HepG2 (cell line): Measurements from ENCODE around the gene TBX6. TPM values are rescaled to one million over a fixed set of nuclear protein-coding genes. Genes with fewer than 3 reads are reported as not detected.

ENCODE experiments used
- CEBPB ChIP-seq: IDR thresholded peaks from 2 replicates; pipeline ENCODE4 v1.6.1; 2011; ENCODE audit warnings: low read depth, low read length, improper control_type of control experiment, borderline replicate concordance
- CHCHD3 ChIP-seq: sonication (generic); formaldehyde crosslinking; IDR thresholded peaks from 2 replicates; pipeline ENCODE4 v1.8.0; 2022; ENCODE audit warnings: mild to moderate bottlenecking, missing genetic modification reagents, moderate library complexity
- HNRNPK ChIP-seq: fragments of 200-400 bp; formaldehyde crosslinking; IDR thresholded peaks from 2 replicates; pipeline ENCODE4 v1.6.1; 2018; ENCODE audit warnings: low read length, low read depth, moderate library complexity, mild to moderate bottlenecking; ENCODE audit not compliant: poor library complexity, severe bottlenecking
- NFE2L2 ChIP-seq: fragments of 150-350 bp; IDR thresholded peaks from 2 replicates; pipeline ENCODE4 v1.6.1; 2014; ENCODE audit warnings: low read length
- SOX13 ChIP-seq, 3 experiments: fragments of 450-650 bp in 1 of 3; sonication (generic) in 1 of 3; formaldehyde crosslinking in 1 of 3; IDR thresholded peaks in 2 of 3; conservative IDR thresholded peaks in 1 of 3; 2 replicates each; pipeline versions ENCODE4 v1.5.0 to v1.6.1; 2016 to 2020; ENCODE audit warnings: antibody characterized with exemption in 1 of 3, mild to moderate bottlenecking in 1 of 3, missing compliant biosample characterization in 1 of 3, missing genetic modification reagents in 1 of 3, moderate library complexity in 1 of 3
- ZNF12 ChIP-seq: sonication (generic); formaldehyde crosslinking; IDR thresholded peaks from 2 replicates; pipeline ENCODE4 v1.5.0; 2020; ENCODE audit warnings: missing genetic modification reagents
- ZNF616 ChIP-seq: sonication (generic); formaldehyde crosslinking; IDR thresholded peaks from 2 replicates; pipeline ENCODE4 v1.5.0; 2020; ENCODE audit warnings: low read depth, mild to moderate bottlenecking, missing genetic modification reagents
- polyA plus RNA-seq, 8 experiments: library from polyadenylated mRNA; depleted of rRNA in 3 of 8; stranded (reverse) in 7 of 8; unstranded in 1 of 8; fragments of >200 nt; fragmentation: Illumina TruSeq in 4 of 8; extraction: Trizol in 4 of 8; gene quantifications; 2 replicates each; pipeline versions ENCODE4 v1.2.1 to v1.2.3, GENCODE V29; 2011 to 2016; ENCODE audit warnings: low read depth in 4 of 8, missing spikeins in 1 of 8, mixed read lengths in 1 of 8; ENCODE audit not compliant: insufficient read depth in 1 of 8
- total RNA-seq, 5 experiments: library from RNA; depleted of rRNA; stranded (reverse); fragments of >200 nt; fragmentation: Illumina TruSeq; extraction: Trizol; gene quantifications; 2 replicates each; pipeline ENCODE4 v1.2.3, GENCODE V29; 2016; ENCODE audit warnings: low read depth in 1 of 5
- TF ChIP-seq, protein P1 (sequence below): sonication (generic); formaldehyde crosslinking; IDR thresholded peaks from 2 replicates; pipeline ENCODE4 v1.4.0; 2020; ENCODE audit warnings: mild to moderate bottlenecking, missing genetic modification reagents
- TF ChIP-seq, protein P2 (sequence below): sonication (generic); formaldehyde crosslinking; IDR thresholded peaks from 2 replicates; pipeline ENCODE4 v1.4.0; 2020; ENCODE audit warnings: mild to moderate bottlenecking, missing genetic modification reagents
- TF ChIP-seq, protein P3 (sequence below): sonication (generic); formaldehyde crosslinking; IDR thresholded peaks from 2 replicates; pipeline ENCODE4 v1.8.1; 2023; ENCODE audit warnings: missing genetic modification reagents, mild to moderate bottlenecking, borderline replicate concordance
- TF ChIP-seq, protein P4 (sequence below): sonication (generic); formaldehyde crosslinking; IDR thresholded peaks from 2 replicates; pipeline ENCODE4 v1.5.1; 2020; ENCODE audit warnings: missing genetic modification reagents, mild to moderate bottlenecking, borderline replicate concordance
- TF ChIP-seq, protein P5 (sequence below): IDR thresholded peaks from 2 replicates; pipeline ENCODE4 v1.6.1; 2016

The TBX6 gene
- total and polyA plus RNA-seq, 2 of the 13 experiments (the other 11 are each of a cell fraction or from before 2014, with no cell fraction given): 0.24 to 0.42 TPM

DNA sequence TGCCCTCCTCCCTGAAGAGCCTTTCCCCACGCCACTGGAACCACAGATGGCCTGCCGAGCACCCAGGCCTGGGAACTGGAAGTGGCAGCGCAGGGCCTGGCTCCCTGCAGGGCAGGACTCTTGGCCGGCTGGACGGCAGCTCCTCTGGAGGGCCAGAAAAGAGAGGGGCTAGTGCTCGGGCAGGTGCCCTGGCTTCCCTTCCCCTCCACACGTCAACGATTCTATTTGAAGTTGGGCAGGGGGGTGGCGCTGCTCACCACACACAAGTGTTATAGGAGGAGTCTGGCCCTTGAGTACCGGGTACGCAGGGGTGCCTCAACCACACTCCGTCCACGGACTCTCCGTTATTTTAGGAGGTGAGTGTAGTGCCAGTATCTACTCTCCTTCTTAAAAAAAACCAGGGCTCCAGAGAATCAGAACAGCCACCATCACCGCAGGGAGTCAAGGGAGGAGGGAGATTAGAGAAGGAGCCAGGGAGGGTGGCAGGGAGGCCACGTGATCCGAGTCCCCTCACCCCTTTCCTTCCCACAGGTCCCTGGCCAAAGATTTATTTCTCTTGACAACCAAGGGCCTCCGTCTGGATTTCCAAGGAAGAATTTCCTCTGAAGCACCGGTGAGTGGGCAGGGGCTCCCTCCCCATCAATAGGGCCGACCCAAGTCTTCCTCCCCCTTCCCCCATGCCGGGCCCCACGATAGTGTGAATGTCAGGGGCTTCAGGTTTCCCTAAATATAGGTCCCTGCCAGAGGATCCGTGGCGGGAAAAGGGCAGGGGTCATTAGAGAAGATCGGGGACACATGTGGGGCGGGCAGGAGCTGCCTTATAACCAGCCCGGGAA is 27.6 kb downstream of the TBX6 start (continued):
- TF ChIP-seq, protein P1, sequence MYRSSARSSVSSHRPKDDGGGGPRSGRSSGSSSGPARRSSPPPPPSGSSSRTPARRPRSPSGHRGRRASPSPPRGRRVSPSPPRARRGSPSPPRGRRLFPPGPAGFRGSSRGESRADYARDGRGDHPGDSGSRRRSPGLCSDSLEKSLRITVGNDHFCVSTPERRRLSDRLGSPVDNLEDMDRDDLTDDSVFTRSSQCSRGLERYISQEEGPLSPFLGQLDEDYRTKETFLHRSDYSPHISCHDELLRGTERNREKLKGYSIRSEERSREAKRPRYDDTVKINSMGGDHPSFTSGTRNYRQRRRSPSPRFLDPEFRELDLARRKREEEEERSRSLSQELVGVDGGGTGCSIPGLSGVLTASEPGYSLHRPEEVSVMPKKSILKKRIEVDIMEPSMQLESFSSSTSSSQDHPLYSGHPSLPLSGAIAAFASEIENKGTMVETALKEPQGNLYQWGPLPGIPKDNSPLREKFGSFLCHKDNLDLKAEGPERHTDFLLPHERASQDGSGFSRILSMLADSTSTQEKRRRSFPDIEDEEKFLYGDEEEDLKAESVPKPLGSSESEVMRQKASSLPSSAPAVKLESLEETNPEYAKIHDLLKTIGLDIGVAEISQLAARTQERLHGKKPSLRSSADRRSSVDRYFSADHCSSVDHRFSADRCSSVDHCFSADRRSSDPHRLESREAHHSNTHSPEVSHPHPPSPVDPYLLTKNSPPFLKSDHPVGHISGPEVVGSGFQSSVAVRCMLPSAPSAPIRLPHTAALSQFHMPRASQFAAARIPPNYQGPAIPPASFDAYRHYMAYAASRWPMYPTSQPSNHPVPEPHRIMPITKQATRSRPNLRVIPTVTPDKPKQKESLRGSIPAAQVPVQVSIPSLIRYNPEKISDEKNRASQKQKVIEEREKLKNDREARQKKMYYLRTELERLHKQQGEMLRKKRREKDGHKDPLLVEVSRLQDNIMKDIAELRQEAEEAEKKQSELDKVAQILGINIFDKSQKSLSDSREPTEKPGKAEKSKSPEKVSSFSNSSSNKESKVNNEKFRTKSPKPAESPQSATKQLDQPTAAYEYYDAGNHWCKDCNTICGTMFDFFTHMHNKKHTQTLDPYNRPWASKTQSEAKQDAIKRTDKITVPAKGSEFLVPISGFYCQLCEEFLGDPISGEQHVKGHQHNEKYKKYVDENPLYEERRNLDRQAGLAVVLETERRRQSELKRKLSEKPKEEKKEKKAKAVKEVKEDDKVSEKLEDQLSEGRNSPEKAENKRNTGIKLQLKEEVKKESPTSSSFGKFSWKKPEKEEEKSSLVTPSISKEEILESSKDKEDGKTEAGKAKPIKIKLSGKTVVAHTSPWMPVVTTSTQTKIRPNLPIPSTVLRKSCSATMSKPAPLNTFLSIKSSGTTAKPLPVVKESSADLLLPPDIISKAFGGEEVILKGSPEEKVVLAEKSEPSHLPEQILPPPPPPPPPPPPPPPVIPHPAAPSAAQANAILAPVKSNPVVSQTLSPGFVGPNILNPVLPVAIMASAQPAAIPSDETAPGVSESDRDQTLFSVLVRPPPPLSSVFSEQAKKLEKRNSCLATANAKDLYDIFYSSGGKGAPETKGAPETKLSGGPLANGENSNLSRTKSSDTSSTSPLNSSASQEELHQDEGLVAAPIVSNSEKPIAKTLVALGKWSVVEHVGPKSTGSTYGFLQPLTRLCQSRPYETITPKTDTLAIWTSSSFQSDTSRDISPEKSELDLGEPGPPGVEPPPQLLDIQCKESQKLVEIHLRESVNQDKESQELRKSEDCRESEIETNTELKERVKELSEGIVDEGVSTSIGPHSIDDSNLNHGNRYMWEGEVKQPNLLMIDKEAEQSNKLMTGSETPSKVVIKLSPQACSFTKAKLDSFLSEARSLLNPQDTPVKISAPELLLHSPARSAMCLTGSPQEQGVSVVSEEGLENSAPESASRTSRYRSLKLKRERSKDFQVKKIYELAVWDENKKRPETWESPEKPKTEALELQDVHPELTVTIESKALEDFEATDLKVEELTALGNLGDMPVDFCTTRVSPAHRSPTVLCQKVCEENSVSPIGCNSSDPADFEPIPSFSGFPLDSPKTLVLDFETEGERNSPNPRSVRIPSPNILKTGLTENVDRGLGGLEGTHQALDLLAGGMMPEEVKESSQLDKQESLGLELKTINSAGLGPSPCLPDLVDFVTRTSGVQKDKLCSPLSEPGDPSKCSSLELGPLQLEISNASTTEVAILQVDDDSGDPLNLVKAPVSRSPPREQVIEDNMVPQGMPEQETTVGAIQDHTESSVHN (CRISPR knock-in tag): no peak
- peak; percentile 73 for TF ChIP-seq HNRNPK
- TF ChIP-seq, protein P2, sequence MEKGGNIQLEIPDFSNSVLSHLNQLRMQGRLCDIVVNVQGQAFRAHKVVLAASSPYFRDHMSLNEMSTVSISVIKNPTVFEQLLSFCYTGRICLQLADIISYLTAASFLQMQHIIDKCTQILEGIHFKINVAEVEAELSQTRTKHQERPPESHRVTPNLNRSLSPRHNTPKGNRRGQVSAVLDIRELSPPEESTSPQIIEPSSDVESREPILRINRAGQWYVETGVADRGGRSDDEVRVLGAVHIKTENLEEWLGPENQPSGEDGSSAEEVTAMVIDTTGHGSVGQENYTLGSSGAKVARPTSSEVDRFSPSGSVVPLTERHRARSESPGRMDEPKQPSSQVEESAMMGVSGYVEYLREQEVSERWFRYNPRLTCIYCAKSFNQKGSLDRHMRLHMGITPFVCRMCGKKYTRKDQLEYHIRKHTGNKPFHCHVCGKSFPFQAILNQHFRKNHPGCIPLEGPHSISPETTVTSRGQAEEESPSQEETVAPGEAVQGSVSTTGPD (CRISPR knock-in tag): peak; percentile 79
- no peak for TF ChIP-seq NFE2L2
- peak; percentile 83; the same call in 1 of the 2 replicates for TF ChIP-seq CHCHD3 (CRISPR knock-in tag)
- no peak for TF ChIP-seq ZNF12 (CRISPR knock-in tag)
- TF ChIP-seq, protein P3, sequence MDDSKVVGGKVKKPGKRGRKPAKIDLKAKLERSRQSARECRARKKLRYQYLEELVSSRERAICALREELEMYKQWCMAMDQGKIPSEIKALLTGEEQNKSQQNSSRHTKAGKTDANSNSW (CRISPR knock-in tag): no peak
- TF ChIP-seq, protein P4, sequence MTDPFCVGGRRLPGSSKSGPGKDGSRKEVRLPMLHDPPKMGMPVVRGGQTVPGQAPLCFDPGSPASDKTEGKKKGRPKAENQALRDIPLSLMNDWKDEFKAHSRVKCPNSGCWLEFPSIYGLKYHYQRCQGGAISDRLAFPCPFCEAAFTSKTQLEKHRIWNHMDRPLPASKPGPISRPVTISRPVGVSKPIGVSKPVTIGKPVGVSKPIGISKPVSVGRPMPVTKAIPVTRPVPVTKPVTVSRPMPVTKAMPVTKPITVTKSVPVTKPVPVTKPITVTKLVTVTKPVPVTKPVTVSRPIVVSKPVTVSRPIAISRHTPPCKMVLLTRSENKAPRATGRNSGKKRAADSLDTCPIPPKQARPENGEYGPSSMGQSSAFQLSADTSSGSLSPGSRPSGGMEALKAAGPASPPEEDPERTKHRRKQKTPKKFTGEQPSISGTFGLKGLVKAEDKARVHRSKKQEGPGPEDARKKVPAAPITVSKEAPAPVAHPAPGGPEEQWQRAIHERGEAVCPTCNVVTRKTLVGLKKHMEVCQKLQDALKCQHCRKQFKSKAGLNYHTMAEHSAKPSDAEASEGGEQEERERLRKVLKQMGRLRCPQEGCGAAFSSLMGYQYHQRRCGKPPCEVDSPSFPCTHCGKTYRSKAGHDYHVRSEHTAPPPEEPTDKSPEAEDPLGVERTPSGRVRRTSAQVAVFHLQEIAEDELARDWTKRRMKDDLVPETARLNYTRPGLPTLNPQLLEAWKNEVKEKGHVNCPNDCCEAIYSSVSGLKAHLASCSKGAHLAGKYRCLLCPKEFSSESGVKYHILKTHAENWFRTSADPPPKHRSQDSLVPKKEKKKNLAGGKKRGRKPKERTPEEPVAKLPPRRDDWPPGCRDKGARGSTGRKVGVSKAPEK (CRISPR knock-in tag): no peak
- no peak for TF ChIP-seq SOX13 (IDR thresholded peaks at IDR 0.05)
- no peak for TF ChIP-seq SOX13 (CRISPR knock-in tag; conservative IDR thresholded peaks at IDR 0.05 in 1 of 2, IDR thresholded peaks at IDR 0.05 in 1 of 2)
- no peak for TF ChIP-seq ZNF616 (CRISPR knock-in tag)
- no peak for TF ChIP-seq CEBPB
- TF ChIP-seq, protein P5, sequence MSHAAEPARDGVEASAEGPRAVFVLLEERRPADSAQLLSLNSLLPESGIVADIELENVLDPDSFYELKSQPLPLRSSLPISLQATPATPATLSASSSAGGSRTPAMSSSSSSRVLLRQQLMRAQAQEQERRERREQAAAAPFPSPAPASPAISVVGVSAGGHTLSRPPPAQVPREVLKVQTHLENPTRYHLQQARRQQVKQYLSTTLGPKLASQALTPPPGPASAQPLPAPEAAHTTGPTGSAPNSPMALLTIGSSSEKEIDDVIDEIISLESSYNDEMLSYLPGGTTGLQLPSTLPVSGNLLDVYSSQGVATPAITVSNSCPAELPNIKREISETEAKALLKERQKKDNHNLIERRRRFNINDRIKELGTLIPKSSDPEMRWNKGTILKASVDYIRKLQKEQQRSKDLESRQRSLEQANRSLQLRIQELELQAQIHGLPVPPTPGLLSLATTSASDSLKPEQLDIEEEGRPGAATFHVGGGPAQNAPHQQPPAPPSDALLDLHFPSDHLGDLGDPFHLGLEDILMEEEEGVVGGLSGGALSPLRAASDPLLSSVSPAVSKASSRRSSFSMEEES (CRISPR knock-in tag): peak; percentile 21; the same call in 1 of the 2 replicates
